HS-5 (cell line): ENCODE data around the gene KCNG3.

ENCODE experiments used
- DNase-seq: peaks from one replicate; pipeline ENCODE4 v3.0.0-alpha.2; 2012; ENCODE audit warnings: low read depth

Gene KCNG3, protein sequence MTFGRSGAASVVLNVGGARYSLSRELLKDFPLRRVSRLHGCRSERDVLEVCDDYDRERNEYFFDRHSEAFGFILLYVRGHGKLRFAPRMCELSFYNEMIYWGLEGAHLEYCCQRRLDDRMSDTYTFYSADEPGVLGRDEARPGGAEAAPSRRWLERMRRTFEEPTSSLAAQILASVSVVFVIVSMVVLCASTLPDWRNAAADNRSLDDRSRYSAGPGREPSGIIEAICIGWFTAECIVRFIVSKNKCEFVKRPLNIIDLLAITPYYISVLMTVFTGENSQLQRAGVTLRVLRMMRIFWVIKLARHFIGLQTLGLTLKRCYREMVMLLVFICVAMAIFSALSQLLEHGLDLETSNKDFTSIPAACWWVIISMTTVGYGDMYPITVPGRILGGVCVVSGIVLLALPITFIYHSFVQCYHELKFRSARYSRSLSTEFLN

DNA sequence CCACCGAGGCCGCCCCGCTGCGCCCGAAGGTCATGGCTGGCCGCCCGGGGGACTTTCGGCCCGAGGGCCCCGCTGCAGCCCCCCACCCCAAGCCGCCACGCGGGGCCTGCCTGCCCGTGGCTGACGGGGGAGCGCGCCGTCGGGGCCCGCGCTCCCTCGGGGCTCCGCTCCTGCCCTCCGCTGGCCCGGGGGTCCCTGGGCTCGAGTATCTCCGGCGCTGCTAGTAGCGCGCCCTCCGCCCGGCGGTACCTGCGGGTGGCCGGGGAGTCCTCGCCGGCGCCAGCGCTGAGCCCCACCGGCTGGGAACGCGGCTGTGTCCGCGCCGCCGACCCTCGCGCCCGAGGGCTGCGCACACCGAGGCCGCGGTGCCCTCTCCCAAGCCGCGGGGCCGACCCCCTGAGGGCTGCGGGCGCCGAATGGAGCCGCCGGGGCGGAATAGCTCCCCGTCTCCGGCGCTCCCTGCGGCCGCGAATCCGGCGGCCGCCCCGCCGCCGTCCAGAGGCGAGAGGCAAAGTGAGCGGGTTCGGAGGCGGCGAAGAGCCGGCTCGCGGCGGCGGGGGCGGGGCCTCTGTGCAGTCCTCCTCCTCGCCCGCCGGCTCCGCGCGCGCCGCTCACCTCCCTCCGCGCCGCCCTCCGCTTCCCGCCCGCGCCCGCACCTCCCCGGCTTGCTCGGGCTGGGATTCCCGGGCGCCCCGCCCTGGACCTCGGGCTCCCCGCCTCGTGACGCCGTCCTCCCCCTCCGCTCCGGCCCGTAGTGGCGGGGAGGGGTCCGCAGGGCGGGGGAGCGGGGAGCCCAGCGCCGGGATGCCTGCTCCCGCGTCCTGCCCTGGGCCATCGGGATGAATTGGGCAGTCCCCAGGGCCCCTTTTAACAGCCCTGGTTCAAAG, at the start of gene KCNG3:
Gene KCNG3, minus strand, starts transcription at position 515 of the 887 bp plus-strand sequence. Its CDS starts 481 bp downstream, at position 34.
- DNase-seq, result no peak

DNA sequence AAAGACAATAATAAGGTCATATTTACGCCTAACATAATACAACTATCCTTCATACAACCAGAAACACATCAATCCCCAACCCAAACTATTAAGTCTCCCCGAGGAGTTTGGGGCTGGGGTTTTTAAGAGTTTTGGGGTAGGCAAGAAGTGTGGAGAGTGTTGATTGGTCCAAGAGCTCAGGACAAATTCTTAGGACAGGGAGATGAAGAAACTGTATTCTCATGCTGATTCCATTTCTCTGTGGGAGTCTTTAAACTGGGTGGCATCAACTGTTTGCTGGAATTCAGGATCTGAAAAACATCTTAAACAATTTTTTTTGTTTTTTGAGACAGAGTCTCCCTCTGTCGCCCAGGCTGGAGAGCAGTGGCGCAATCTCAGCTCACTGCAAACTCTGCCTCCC, 49.1 kb upstream of the KCNG3 start:
- DNase-seq, result no peak

DNA sequence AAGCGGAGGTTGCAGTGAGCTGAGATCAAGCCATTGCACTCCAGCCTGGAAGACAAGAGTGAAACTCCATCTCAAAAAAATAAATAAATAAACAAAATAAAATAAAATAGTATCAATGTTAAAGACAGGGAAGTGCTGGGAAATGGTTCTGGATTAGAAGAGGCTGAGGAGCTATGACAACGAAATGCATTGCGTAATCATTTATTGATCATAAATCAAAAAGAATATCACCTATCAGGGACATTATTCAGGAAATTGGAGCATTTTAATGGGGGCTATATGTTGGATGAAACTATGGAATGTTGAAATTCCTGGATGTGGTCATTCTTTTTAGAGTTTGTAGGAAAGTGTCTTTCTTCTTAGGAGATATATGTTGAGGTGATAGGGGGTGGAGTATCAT, 43.7 kb upstream of the KCNG3 start:
- no peak for DNase-seq

GRCh38 chr2:42532397-42532796, 38.6 kb upstream of the KCNG3 start:
- no peak for DNase-seq

- no peak for DNase-seq
These were observed 29.6 kb upstream of the KCNG3 start for GRCh38 chr2:42523341-42523740.

DNA sequence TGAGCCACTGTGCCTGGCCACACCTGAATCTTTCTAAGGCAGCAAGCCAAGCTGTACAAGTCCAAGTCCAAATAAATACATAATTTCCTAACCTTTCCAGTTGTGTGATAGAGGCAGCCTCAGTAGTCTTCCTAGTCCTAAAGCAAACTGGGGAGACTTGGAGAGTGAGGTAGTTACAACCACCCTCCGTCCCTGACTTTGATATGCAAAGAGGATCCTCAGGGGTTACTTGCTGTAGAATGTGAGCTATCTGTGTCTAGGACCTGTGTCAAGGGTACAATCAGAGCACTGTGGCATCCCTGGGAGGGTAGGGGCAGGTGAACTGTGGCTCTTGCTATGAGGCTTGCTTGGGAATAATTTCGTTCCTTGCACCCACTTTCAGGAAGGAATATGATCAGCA, 28.3 kb upstream of the KCNG3 start:
- no peak for DNase-seq

GRCh38 chr2:42519624-42520023, 25.8 kb upstream of the KCNG3 start:
- DNase-seq, result no peak

DNA sequence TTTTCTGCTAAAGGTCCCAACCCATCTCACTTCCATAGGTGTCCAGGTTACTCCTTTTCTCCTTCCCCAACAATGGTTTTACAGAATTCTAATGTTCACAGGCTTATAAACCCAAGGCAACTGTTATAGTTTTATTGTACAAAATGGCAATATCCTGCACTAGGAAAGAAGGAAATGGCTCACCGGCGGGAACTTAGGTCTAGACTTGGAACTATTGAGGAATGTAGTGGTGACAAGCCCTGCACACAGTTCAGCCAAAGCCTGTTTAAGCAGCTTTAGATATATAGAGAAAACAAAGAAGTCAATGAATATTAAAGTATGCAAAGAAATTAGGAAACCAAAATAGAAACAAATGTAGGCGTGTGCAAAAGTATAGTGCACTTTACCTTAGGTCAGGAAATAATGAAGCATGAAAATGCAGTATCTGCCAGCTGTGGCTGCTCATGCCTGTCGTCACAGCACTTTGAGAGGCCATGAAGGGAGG, 22.7 kb upstream of the KCNG3 start:
- no peak for DNase-seq

- DNase-seq, result no peak
These were observed 19.6 kb upstream of the KCNG3 start for GRCh38 chr2:42513252-42513918.

- no peak for DNase-seq
These were observed 16.9 kb upstream of the KCNG3 start for GRCh38 chr2:42510608-42511243.

DNA sequence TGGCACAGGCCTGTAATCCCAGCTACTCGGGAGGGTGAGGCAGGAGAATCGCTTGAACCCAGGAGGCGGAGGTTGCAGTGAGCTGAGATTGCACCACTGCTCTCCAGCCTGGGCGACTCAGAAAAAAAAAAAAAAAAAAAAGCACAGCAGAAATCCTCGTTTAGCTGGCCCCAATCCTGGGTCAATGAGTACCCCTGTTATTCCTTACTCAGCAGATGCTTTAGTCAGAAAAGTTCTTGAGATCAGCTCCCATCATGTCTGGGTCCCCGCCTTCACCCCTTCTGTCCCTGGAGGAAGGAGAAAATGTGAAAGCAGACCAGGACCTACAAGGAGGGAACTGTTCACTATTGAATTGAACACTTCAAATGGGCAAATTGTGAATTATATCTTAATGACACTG, 16.4 kb upstream of the KCNG3 start:
- DNase-seq, result no peak

DNA sequence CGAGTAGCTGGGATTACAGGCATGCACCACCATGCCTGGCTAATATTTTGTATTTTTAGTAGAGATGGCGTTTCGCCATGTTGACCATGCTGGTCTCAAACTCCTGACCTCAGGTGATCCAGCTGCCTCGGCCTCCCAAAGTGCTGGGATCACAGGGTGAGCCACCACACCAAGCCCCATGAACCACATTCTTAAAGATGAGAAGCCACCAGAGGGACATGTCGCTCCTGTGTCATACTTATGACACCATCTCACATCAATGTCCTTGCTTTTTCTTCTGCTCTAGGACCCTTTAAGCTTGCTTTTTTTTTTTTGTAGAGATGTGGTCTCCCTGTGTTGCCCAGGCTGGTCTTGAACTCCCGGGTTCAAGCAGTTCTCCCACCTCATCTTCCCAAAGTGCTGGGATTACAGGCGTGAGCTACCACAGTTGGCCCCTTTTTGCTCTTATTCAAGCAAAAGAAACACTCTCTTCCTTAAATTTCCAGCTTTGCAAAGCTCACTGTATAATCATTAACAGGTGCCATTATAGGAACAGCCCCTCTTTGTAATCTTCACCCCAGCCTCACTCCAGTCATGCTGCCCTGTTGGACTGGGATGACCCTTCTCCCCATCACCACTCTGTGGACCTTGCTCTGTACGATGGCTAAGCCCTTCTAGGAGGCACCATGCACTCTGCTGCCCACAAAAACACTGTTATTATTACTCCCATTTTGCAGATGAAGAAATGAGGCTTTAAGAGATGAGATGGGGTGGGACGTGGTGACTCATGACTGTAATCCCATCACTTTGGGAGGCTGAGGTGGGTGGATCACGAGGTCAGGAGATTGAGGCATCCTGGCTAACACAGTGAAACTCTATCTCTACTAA, 10.8 kb upstream of the KCNG3 start:
- DNase-seq, result no peak

DNA sequence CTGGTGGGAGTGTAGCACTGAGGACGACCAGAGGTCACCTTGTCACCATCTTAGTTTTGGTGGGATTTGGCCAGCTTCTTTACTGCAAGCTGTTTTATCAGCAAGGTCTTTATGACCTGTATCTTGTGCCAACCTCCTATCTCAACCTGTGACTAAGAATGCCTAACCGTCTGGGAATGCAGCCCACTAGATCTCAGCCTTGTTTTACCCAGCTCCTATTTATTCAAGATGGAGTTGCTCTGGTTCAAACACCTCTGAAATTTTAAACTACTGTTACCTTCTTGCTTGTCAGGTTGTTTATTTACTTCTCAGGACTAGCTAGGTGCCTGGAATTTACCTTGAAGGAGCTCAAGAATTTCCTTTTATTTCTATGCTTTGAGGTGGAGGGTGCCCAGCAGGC, 9.5 kb upstream of the KCNG3 start:
- no peak for DNase-seq

- DNase-seq, result no peak
These were observed 4.7 kb upstream of the KCNG3 start for GRCh38 chr2:42498497-42498896.

DNA sequence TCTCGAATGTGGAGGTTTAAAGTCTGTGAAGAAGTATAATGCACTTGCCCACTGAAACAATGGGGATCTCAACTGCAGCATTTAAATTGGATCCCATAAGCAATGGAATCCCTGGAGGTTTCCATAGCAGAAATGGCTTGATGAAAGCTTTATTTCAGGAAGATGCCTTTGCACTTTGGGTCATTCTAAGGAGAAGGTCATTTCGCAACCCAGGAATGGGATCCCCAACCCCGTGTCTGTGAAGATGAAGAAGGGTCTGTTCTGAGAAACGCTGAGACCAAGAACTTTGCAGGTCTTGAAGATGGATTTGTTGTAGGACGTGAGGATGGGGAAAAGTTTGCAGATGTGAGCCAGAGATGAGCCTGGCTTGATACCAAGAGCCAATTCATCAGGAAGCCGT, 1.8 kb upstream of the KCNG3 start:
- no peak for DNase-seq

DNA sequence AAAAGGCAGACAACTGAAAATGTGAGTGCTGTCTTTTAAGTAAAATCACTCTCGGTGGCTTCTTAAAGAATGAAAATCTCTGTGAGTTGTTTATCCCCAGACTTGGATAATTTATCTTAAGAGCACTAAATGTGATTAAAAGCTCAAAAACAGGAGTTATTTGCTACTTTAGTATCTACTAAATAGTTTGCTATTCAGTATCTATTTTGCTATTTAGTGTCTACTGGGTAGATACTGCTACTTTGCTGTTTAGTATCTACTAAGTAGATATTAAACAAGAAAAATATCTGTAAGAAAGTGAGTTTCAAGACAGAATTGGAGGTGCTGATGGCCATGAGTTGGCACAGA, 1.4 kb upstream of the KCNG3 start:
- DNase-seq, result no peak

DNA sequence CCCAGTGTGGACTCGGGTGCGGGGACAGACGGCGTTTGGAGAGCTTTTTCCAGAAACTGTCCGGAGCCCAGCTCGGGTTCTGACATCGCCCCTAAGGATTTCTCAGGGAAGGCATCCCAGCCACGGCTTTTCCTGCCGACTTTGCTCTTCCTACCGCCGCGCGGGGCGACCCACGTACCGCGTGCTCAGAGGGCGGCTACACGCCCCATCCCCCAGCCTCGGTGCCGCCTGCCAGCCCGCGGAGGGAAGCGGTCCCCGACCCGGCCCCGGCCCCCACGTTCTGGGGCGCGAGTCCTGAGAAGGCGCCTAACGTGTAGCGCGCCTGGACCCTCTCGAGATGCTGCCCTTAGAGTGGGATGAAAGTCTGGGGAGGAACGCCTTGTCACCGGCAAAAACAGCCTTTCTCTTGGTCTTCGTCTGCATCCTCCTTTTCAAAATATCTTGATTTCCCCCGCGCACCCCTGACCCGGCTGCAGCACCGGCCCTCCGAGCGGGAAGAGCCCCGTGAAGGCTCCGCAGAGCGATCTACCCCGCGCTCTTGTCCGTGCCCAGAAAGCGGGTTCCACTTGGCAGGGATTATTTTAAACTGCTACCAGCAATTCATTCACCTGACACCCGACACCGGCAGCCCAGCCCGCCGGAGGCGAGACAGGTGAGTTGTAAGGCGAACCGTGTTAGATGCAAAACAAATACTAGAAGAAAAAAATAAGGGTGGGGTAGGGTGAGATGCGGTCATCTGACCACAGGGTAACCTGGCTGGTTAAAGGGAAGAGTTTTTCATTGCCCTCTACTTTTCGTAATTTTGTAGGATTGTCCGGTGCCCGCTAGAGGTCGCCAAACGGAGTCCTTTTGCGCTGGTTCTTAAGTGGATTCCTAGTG, 812 bp upstream of the KCNG3 start:
- DNase-seq, result peak; percentile 69

- no peak for DNase-seq
These were observed 903 bp downstream of the KCNG3 start for GRCh38 chr2:42492691-42493467.

GRCh38 chr2:42488297-42488696, 5.5 kb downstream of the KCNG3 start:
- no peak for DNase-seq
